ENCODE measurements around the gene BLOC1S4.

DNA sequence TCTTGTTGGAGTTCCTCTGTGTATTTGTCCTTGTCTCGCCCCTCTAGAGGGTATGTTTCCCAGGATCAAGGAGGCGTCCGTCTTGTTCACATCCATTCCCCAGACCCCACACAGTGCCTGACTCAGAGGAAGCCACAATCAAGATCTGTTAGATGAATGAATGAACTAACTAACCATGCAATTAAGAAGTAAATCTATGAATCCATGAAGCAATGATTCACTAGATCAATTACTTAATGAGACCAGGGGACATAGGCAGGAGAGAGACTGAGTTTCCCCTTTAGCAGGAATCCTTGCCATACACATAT is 11.9 kb downstream of the BLOC1S4 start:
- TF ChIP-seq RXRA (IDR thresholded peaks at IDR 0.05; ENCODE audit: borderline replicate concordance, low read depth) = no peak
- TF ChIP-seq EP300 (IDR thresholded peaks at IDR 0.05; ENCODE audit: borderline replicate concordance in 1 of 2, low read depth in 1 of 2, low read length in 1 of 2) = no peak
- TF ChIP-seq, protein P1, sequence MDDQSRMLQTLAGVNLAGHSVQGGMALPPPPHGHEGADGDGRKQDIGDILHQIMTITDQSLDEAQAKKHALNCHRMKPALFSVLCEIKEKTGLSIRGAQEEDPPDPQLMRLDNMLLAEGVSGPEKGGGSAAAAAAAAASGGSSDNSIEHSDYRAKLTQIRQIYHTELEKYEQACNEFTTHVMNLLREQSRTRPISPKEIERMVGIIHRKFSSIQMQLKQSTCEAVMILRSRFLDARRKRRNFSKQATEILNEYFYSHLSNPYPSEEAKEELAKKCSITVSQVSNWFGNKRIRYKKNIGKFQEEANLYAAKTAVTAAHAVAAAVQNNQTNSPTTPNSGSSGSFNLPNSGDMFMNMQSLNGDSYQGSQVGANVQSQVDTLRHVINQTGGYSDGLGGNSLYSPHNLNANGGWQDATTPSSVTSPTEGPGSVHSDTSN (IDR thresholded peaks at IDR 0.05) = no peak
- TF ChIP-seq TAF1 (IDR thresholded peaks at IDR 0.05; ENCODE audit: borderline replicate concordance, low read depth, low read length) = no peak
- TF ChIP-seq, protein P2, sequence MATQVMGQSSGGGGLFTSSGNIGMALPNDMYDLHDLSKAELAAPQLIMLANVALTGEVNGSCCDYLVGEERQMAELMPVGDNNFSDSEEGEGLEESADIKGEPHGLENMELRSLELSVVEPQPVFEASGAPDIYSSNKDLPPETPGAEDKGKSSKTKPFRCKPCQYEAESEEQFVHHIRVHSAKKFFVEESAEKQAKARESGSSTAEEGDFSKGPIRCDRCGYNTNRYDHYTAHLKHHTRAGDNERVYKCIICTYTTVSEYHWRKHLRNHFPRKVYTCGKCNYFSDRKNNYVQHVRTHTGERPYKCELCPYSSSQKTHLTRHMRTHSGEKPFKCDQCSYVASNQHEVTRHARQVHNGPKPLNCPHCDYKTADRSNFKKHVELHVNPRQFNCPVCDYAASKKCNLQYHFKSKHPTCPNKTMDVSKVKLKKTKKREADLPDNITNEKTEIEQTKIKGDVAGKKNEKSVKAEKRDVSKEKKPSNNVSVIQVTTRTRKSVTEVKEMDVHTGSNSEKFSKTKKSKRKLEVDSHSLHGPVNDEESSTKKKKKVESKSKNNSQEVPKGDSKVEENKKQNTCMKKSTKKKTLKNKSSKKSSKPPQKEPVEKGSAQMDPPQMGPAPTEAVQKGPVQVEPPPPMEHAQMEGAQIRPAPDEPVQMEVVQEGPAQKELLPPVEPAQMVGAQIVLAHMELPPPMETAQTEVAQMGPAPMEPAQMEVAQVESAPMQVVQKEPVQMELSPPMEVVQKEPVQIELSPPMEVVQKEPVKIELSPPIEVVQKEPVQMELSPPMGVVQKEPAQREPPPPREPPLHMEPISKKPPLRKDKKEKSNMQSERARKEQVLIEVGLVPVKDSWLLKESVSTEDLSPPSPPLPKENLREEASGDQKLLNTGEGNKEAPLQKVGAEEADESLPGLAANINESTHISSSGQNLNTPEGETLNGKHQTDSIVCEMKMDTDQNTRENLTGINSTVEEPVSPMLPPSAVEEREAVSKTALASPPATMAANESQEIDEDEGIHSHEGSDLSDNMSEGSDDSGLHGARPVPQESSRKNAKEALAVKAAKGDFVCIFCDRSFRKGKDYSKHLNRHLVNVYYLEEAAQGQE (IDR thresholded peaks at IDR 0.05; ENCODE audit: low read depth, low read length) = no peak
- TF ChIP-seq CHD2 (IDR thresholded peaks at IDR 0.05; ENCODE audit: low read length, partially characterized antibody) = no peak
- TF ChIP-seq, protein P3, sequence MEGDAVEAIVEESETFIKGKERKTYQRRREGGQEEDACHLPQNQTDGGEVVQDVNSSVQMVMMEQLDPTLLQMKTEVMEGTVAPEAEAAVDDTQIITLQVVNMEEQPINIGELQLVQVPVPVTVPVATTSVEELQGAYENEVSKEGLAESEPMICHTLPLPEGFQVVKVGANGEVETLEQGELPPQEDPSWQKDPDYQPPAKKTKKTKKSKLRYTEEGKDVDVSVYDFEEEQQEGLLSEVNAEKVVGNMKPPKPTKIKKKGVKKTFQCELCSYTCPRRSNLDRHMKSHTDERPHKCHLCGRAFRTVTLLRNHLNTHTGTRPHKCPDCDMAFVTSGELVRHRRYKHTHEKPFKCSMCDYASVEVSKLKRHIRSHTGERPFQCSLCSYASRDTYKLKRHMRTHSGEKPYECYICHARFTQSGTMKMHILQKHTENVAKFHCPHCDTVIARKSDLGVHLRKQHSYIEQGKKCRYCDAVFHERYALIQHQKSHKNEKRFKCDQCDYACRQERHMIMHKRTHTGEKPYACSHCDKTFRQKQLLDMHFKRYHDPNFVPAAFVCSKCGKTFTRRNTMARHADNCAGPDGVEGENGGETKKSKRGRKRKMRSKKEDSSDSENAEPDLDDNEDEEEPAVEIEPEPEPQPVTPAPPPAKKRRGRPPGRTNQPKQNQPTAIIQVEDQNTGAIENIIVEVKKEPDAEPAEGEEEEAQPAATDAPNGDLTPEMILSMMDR (IDR thresholded peaks at IDR 0.05) = no peak
- no peak for TF ChIP-seq RAD21 (IDR thresholded peaks at IDR 0.05; ENCODE audit: low read length)
- TF ChIP-seq FOXM1 (IDR thresholded peaks at IDR 0.05; ENCODE audit: low read depth) = no peak
- TF ChIP-seq EZH2phosphoT487 (IDR thresholded peaks at IDR 0.05; ENCODE audit: borderline replicate concordance, low read depth) = no peak
